ENCODE data around the gene RCOR1. TPM values are rescaled to one million over a fixed set of nuclear protein-coding genes. Genes with fewer than 3 reads are reported as not detected.
"Not testable (repeated sequence)": the region's sequence is repeated elsewhere in the genome, so short reads cannot be mapped to it uniquely, and the experiment has no call there.

Gene RCOR1
- polyA plus RNA-seq, 1 donor from 2014 or later, result 10.4 TPM

- Histone ChIP-seq H3K27me3 (ENCODE audit: insufficient read depth, low read depth, low read length) (peaks cover 18% of the 10 kb centered on the region), H3K27ac (ENCODE audit: low read length) (no peak overlapping the region)
- no peak for TF ChIP-seq POLR2AphosphoS5 (IDR thresholded peaks at IDR 0.05)
- TF ChIP-seq TAF1 (IDR thresholded peaks at IDR 0.05; ENCODE audit: low read depth), result no peak
- no peak for TF ChIP-seq REST (IDR thresholded peaks at IDR 0.05; ENCODE audit: borderline replicate concordance)
- no peak for TF ChIP-seq SMC3 (conservative IDR thresholded peaks at IDR 0.05; ENCODE audit: poor library complexity)
- TF ChIP-seq EZH2 (IDR thresholded peaks at IDR 0.05; ENCODE audit: borderline replicate concordance, insufficient read depth, low read length, poor library complexity, severe bottlenecking), result no peak
- TF ChIP-seq RAD21 (conservative IDR thresholded peaks at IDR 0.05), result no peak
- no peak for TF ChIP-seq MXI1 (conservative IDR thresholded peaks at IDR 0.05; ENCODE audit: poor library complexity, severe bottlenecking)
- TF ChIP-seq CTCF (IDR thresholded peaks at IDR 0.05; ENCODE audit: poor library complexity, severe bottlenecking), result no peak
- no peak for TF ChIP-seq EP300 (conservative IDR thresholded peaks at IDR 0.05; ENCODE audit: poor library complexity, severe bottlenecking)
Measured at GRCh38 chr14:102548616-102549240, 43.7 kb upstream of the RCOR1 start.

DNA sequence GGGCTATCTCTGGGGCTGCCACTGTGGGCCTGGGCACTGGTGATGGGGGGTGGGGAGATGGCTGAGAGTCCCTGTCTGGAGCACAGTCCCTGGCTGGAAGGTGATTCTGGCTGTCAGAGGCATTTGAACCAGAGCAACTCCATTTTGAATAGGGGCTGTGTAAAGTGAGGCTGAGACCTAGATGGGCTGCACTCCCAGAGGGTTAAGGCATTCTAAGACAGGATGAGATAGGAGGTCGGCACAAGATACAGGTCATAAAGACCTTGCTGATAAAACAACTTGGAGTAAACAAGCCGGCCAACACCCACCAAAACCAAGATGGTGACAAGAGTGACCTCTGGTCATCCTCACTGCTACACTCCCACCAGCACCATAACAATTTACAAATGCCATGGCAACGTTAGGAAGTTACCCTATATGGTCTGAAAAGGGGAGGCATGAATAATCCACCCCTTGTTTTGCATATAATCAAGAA lies 41.5 kb upstream of the RCOR1 start:
- not testable (repeated sequence) for H3K27ac ChIP-seq (ENCODE audit: low read length); H3K36me3 ChIP-seq (ENCODE audit: insufficient read depth, low read length)

More at GRCh38 chr14:102548616-102549240, 43.7 kb upstream of the RCOR1 start:
- no peaks in the 10 kb centered on the region for H3K9me2 ChIP-seq (ENCODE audit: insufficient read depth, low read length)
- H3K9ac ChIP-seq (ENCODE audit: low read length), result no peak overlapping the region
- H3K79me2 ChIP-seq (replicated peaks; ENCODE audit: insufficient read depth, low read length), result no peaks in the 10 kb centered on the region
- no peaks in the 10 kb centered on the region for H4K20me1 ChIP-seq (ENCODE audit: insufficient read depth)
- H2AFZ ChIP-seq (ENCODE audit: low read depth, low read length), result no peak overlapping the region
- no peaks in the 10 kb centered on the region for H3K9me3 ChIP-seq (ENCODE audit: low read length)
- no peak overlapping the region for H3K4me3 ChIP-seq (ENCODE audit: low read length)
- no peaks in the 10 kb centered on the region for H3K36me3 ChIP-seq (ENCODE audit: insufficient read depth, low read length)
- no peaks in the 10 kb centered on the region for H3F3A ChIP-seq (ENCODE audit: insufficient read depth, low read length, poor library complexity, severe bottlenecking)
- H3K4me2 ChIP-seq (ENCODE audit: low read length), result no peak overlapping the region

More for the DNA sequence above, 41.5 kb upstream of the RCOR1 start:
- H3K9ac ChIP-seq (ENCODE audit: low read length); H4K20me1 ChIP-seq (ENCODE audit: insufficient read depth); H3K9me3 ChIP-seq (ENCODE audit: low read length); H2AFZ ChIP-seq (ENCODE audit: low read depth, low read length); H3F3A ChIP-seq (ENCODE audit: insufficient read depth, low read length, poor library complexity, severe bottlenecking); H3K9me2 ChIP-seq (ENCODE audit: insufficient read depth, low read length); H3K4me3 ChIP-seq (ENCODE audit: low read length); H3K4me2 ChIP-seq (ENCODE audit: low read length); H3K79me2 ChIP-seq (replicated peaks; ENCODE audit: insufficient read depth, low read length): not testable (repeated sequence)
- H3K27me3 ChIP-seq (ENCODE audit: insufficient read depth, low read depth, low read length), result peaks cover 13% of the 10 kb centered on the region

Data from neural cell (in vitro differentiated cells).